CD14-positive monocyte (primary cell): ENCODE measurements around the gene GPR37L1. TPM values are rescaled to one million over a fixed set of nuclear protein-coding genes. Genes with fewer than 3 reads are reported as not detected.

Experiments used
- DNase-seq, 3 donors: peaks; one replicate each; pipeline ENCODE4 v3.0.0-alpha.2; 2011 to 2022
- H2AFZ ChIP-seq: 2 replicates; pipeline ENCODE4 v1.6.0; 2012; ENCODE audit warnings: mild to moderate bottlenecking, low read depth, low read length, inconsistent platforms; ENCODE audit not compliant: insufficient read depth, poor library complexity, severe bottlenecking
- H3K27ac ChIP-seq, 2 donors: 1 replicate in 1 of 2; 2 replicates in 1 of 2; pipeline ENCODE4 v1.5.1; 2012 to 2013; ENCODE audit warnings: low read length in 2 of 2, control low read depth in 1 of 2, inconsistent platforms in 1 of 2, low read depth in 1 of 2, mild to moderate bottlenecking in 1 of 2
- H3K27me3 ChIP-seq, 2 donors: one replicate each; pipeline versions ENCODE4 v1.6.0 to v1.6.1; 2011 to 2013; ENCODE audit warnings: low read length in 2 of 2; ENCODE audit not compliant: control insufficient read depth in 2 of 2, insufficient read depth in 2 of 2
- H3K36me3 ChIP-seq, 2 donors: replicated peaks in 1 of 2; 1 replicate in 1 of 2; 2 replicates in 1 of 2; pipeline versions ENCODE4 v1.5.1 to v1.6.1; 2012 to 2013; ENCODE audit warnings: low read length in 2 of 2, control low read depth in 1 of 2, inconsistent platforms in 1 of 2, mild to moderate bottlenecking in 1 of 2; ENCODE audit not compliant: insufficient read depth in 2 of 2, control insufficient read depth in 1 of 2
- H3K4me1 ChIP-seq, 2 donors: 1 replicate in 1 of 2; 2 replicates in 1 of 2; pipeline versions ENCODE4 v1.5.1 to v1.6.1; 2012 to 2013; ENCODE audit warnings: low read length in 2 of 2, control low read depth in 1 of 2, inconsistent platforms in 1 of 2, mild to moderate bottlenecking in 1 of 2, moderate library complexity in 1 of 2; ENCODE audit not compliant: insufficient read depth in 2 of 2, control insufficient read depth in 1 of 2
- H3K4me2 ChIP-seq: replicated peaks from 2 replicates; pipeline ENCODE3; 2012; ENCODE audit warnings: low read length, moderate library complexity, mild to moderate bottlenecking; ENCODE audit not compliant: poor library complexity, severe bottlenecking; ENCODE audit errors: extremely low read depth
- H3K4me3 ChIP-seq, 3 experiments: fragments of 200-600 bp in 1 of 3; sonication (generic) in 1 of 3; replicated peaks in 1 of 3; 1 replicate in 2 of 3; 2 replicates in 1 of 3; pipeline ENCODE4 v1.5.1; 2011 to 2013; ENCODE audit warnings: low read length in 3 of 3, mild to moderate bottlenecking in 3 of 3, control low read depth in 2 of 3, low read depth in 2 of 3, inconsistent platforms in 1 of 3, moderate library complexity in 1 of 3
- H3K79me2 ChIP-seq: 2 replicates; pipeline ENCODE4 v1.6.0; 2012; ENCODE audit warnings: mild to moderate bottlenecking, control low read depth, inconsistent platforms, low read length, moderate library complexity; ENCODE audit not compliant: insufficient read depth
- H3K9ac ChIP-seq: 2 replicates; pipeline ENCODE4 v1.6.0; 2017; ENCODE audit warnings: low read length, mild to moderate bottlenecking; ENCODE audit not compliant: insufficient read depth, poor library complexity, severe bottlenecking
- H3K9me3 ChIP-seq, 2 donors: replicated peaks in 1 of 2; 1 replicate in 1 of 2; 2 replicates in 1 of 2; pipeline versions ENCODE4 v1.5.1 to v1.6.1; 2012 to 2013; ENCODE audit warnings: low read length in 2 of 2, control low read depth in 1 of 2; ENCODE audit not compliant: control insufficient read depth in 1 of 2, insufficient read depth in 1 of 2
- H4K20me1 ChIP-seq: 2 replicates; pipeline ENCODE4 v1.6.0; 2012; ENCODE audit warnings: mild to moderate bottlenecking, low read length, control low read depth, moderate library complexity; ENCODE audit not compliant: insufficient read depth
- H3K27ac Mint-ChIP-seq, 7 donors: one replicate each; pipeline ENCODE4 v1.8.0; 2020; ENCODE audit warnings: mild to moderate bottlenecking in 7 of 7, mixed read lengths in 7 of 7, moderate library complexity in 6 of 7, inconsistent platforms in 2 of 7
- H3K27me3 Mint-ChIP-seq, 3 donors: one replicate each; pipeline ENCODE4 v1.8.0; 2021 to 2022; ENCODE audit warnings: low read depth in 3 of 3, mild to moderate bottlenecking in 3 of 3, mixed read lengths in 3 of 3, moderate library complexity in 3 of 3, inconsistent platforms in 1 of 3
- H3K36me3 Mint-ChIP-seq, 2 donors: one replicate each; pipeline ENCODE4 v1.8.0; 2020; ENCODE audit warnings: mixed read lengths in 2 of 2, inconsistent platforms in 1 of 2, mild to moderate bottlenecking in 1 of 2
- H3K4me1 Mint-ChIP-seq: one replicate; pipeline ENCODE4 v1.8.0; 2020; ENCODE audit warnings: mild to moderate bottlenecking, mixed read lengths
- H3K4me3 Mint-ChIP-seq, 2 donors: one replicate each; pipeline ENCODE4 v1.8.0; 2020; ENCODE audit warnings: mild to moderate bottlenecking in 2 of 2, mixed read lengths in 2 of 2, moderate library complexity in 1 of 2
- H3K9me3 Mint-ChIP-seq, 7 donors: one replicate each; pipeline ENCODE4 v1.8.0; 2020 to 2022; ENCODE audit warnings: mixed read lengths in 7 of 7, mild to moderate bottlenecking in 6 of 7, moderate library complexity in 6 of 7, inconsistent platforms in 2 of 7
- WGBS: methylation state at CpG from one replicate; pipeline ENCODE4 v1.1.5; 2013; ENCODE audit warnings: missing lambda C conversion rate; ENCODE audit not compliant: insufficient coverage; 5-methylcytosine and 5-hydroxymethylcytosine counted together
- intact Hi-C, 2 donors: fragments of 100-400 bp; cut with micrococcal nuclease; formaldehyde crosslinking; loops; one replicate each; pipeline versions ENCODE4 v1.15.0 to v1.15.1; 2023
- polyA plus RNA-seq, 3 donors: library from polyadenylated mRNA; depleted of rRNA in 1 of 3; unstranded in 2 of 3; stranded (reverse) in 1 of 3; fragments of 300-500 nt in 2 of 3; fragments of >200 nt in 1 of 3; fragmentation: Illumina TruSeq in 2 of 3; gene quantifications; 1 replicate in 2 of 3; 2 replicates in 1 of 3; pipeline ENCODE4 v1.2.3, GENCODE V29; 2012 to 2021
- TF ChIP-seq, protein P1 (sequence below): fragments of 200-600 bp; IDR thresholded peaks from one replicate; pipeline ENCODE4 v1.8.0; 2022; ENCODE audit warnings: antibody characterized with exemption, mild to moderate bottlenecking

Gene GPR37L1
- polyA plus RNA-seq, 3 donors: 0.06 to 0.13 TPM; not detected in 1

- Mint-ChIP-seq H3K4me3 (no peak overlapping the region), H3K27me3 (peaks cover 2 to 6% (median 3%) of the 10 kb centered on the region in 3 donors), H3K9me3 (peaks cover 0 to 2% (median 0%) of the 10 kb centered on the region in 7 donors), H3K4me1 (no peaks in the 10 kb centered on the region), H3K27ac (no peak overlapping the region), H3K36me3 (no peaks in the 10 kb centered on the region)
- no peaks in the 10 kb centered on the region for H4K20me1 ChIP-seq
- H2AFZ ChIP-seq: peak overlapping the region; percentile 8
- intact Hi-C loops: no loop called here
- peak overlapping the region; percentile 48 for H3K9ac ChIP-seq
- H3K27ac ChIP-seq: peak overlapping the region in 1 of 2 donors; percentile 89
- H3K4me1 ChIP-seq: peaks cover 0 to 11% of the 10 kb centered on the region in 2 donors
- no peaks in the 10 kb centered on the region for H3K27me3 ChIP-seq
- peak overlapping the region; percentile 57 for H3K4me2 ChIP-seq
- TF ChIP-seq, protein P1, sequence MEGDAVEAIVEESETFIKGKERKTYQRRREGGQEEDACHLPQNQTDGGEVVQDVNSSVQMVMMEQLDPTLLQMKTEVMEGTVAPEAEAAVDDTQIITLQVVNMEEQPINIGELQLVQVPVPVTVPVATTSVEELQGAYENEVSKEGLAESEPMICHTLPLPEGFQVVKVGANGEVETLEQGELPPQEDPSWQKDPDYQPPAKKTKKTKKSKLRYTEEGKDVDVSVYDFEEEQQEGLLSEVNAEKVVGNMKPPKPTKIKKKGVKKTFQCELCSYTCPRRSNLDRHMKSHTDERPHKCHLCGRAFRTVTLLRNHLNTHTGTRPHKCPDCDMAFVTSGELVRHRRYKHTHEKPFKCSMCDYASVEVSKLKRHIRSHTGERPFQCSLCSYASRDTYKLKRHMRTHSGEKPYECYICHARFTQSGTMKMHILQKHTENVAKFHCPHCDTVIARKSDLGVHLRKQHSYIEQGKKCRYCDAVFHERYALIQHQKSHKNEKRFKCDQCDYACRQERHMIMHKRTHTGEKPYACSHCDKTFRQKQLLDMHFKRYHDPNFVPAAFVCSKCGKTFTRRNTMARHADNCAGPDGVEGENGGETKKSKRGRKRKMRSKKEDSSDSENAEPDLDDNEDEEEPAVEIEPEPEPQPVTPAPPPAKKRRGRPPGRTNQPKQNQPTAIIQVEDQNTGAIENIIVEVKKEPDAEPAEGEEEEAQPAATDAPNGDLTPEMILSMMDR: no peak
- WGBS: 88% methylated on average over 6 of the region's 10 CpGs
- peak overlapping the region in 1 of 3 experiments; percentile 9 for H3K4me3 ChIP-seq
- H3K9me3 ChIP-seq: no peaks in the 10 kb centered on the region
- H3K79me2 ChIP-seq: no peaks in the 10 kb centered on the region
- peak in 1 of 3 donors; percentile 48 for DNase-seq
- no peaks in the 10 kb centered on the region for H3K36me3 ChIP-seq
These were observed 16.1 kb upstream of the GPR37L1 start for GRCh38 chr1:202106340-202107254.

DNA sequence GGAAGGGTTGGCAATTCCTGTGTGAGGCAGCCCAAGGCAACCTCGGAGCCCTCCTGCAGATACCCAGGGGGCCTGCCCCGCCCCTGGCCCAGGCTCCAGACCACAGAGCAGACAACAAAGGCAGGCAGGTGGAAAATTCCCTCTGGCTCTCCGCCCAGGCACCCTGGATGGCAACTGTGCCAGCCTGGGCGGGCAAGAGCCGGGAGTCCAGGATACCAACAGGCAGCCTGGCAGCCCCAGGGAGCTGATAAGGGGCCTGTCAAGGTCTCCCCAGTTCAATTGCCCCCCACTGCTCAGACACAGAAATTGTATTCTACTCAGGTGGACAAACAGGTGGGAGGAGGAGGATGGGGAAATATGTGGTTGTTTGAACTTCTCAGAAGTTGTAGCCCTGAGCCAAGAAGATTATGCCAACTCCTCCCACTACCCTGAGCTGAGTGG lies 15.4 kb upstream of the GPR37L1 start:
- Mint-ChIP-seq H3K27ac (no peak overlapping the region), H3K27me3 (peaks cover 0 to 5% (median 3%) of the 10 kb centered on the region in 3 donors), H3K36me3 (no peaks in the 10 kb centered on the region), H3K4me1 (no peaks in the 10 kb centered on the region), H3K4me3 (no peak overlapping the region), H3K9me3 (peaks cover 0 to 2% (median 0%) of the 10 kb centered on the region in 7 donors)
- Histone ChIP-seq H3K27ac (no peak overlapping the region), H3K4me3 (no peak overlapping the region), H4K20me1 (no peaks in the 10 kb centered on the region), H3K79me2 (no peaks in the 10 kb centered on the region), H3K9me3 (no peaks in the 10 kb centered on the region), H3K9ac (no peak overlapping the region), H3K4me1 (peaks cover 0 to 11% of the 10 kb centered on the region in 2 donors), H3K4me2 (no peak overlapping the region), H3K27me3 (no peaks in the 10 kb centered on the region), H3K36me3 (no peaks in the 10 kb centered on the region), H2AFZ (no peak overlapping the region)
- DNase-seq: no peak
- 87% methylated on average over 5 of the region's 5 CpGs for WGBS
- TF ChIP-seq, protein P1: no peak
- intact Hi-C loops: no loop called here
